H1 (cell line): ENCODE data around the gene ZNF280C. TPM values are rescaled to one million over a fixed set of nuclear protein-coding genes. Genes with fewer than 3 reads are reported as not detected.

Experiments
- CHD1 ChIP-seq: IDR thresholded peaks from 2 replicates; pipeline ENCODE4 v1.6.1; 2012; ENCODE audit warnings: low read depth, low read length, improper control_type of control experiment
- HDAC6 ChIP-seq: IDR thresholded peaks from one replicate; pipeline ENCODE4 v1.7.1; 2012; ENCODE audit warnings: low read depth, mild to moderate bottlenecking, inconsistent platforms, low read length, moderate library complexity
- TBP ChIP-seq: IDR thresholded peaks from 2 replicates; pipeline ENCODE4 v1.6.1; 2011; ENCODE audit warnings: low read depth, low read length, improper control_type of control experiment
- YY1 ChIP-seq: IDR thresholded peaks from 2 replicates; pipeline ENCODE4 v1.6.1; 2011; ENCODE audit warnings: low read depth, mild to moderate bottlenecking, low read length
- polyA plus RNA-seq, 7 experiments: library from polyadenylated mRNA; depleted of rRNA in 3 of 7; stranded (reverse) in 5 of 7; unstranded in 2 of 7; fragments of >200 nt in 5 of 7; fragments of 200-250 nt in 2 of 7; gene quantifications; 1 replicate in 5 of 7; 2 replicates in 1 of 7; 4 replicates in 1 of 7; pipeline versions ENCODE4 v1.2.1 to v1.2.3, GENCODE V29; 2011 to 2013; ENCODE audit warnings: missing spikeins in 2 of 7, mixed read lengths in 2 of 7
- total RNA-seq: library from RNA; stranded (reverse); fragmentation: NEBNext Ultra II Directional; extraction: Animal tissue kit (Norgen Biotek cat#: 25700); gene quantifications from 2 replicates; pipeline ENCODE4 v1.2.1, GENCODE V29; 2021
- TF ChIP-seq, protein P1 (sequence below): fragments of 300-600 bp; sonication (generic); IDR thresholded peaks from 2 replicates; pipeline ENCODE4 v1.7.1; 2012; ENCODE audit warnings: low read length, moderate library complexity, mild to moderate bottlenecking, inconsistent platforms; ENCODE audit not compliant: insufficient replicate concordance

The ZNF280C gene
- total and polyA plus RNA-seq, 2 of the 8 experiments (the other 6 are each of a cell fraction or from before 2014, with no cell fraction given): 8.4 to 13.4 TPM

DNA sequence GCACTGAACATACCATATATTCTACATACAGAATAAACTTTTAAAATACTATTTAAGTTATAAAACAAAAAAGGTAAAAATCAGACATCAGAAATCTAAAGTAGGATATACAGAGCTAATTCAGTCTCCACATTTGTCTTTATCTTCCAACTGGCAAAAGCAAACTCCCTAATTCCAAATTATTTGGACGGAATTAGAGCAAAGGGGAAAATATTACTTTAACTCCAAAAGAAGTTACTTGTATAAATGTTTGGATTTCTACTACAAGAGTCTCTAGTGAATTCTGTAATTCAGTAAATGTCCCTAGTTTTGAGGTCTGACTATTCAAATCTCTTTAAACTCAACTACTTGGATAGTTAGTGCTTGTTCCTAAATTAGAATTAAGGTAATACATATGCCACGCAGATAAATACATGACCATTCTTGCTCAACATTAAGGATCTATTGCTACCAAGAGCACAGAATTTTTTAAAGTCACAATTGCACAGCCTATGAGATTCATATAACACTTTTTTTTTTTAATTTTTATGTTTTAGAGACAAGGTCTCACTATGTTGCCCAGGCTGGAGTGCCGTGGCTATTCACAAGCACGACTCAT lies 7.3 kb downstream of the ZNF280C start (continued):
- TF ChIP-seq, protein P1, sequence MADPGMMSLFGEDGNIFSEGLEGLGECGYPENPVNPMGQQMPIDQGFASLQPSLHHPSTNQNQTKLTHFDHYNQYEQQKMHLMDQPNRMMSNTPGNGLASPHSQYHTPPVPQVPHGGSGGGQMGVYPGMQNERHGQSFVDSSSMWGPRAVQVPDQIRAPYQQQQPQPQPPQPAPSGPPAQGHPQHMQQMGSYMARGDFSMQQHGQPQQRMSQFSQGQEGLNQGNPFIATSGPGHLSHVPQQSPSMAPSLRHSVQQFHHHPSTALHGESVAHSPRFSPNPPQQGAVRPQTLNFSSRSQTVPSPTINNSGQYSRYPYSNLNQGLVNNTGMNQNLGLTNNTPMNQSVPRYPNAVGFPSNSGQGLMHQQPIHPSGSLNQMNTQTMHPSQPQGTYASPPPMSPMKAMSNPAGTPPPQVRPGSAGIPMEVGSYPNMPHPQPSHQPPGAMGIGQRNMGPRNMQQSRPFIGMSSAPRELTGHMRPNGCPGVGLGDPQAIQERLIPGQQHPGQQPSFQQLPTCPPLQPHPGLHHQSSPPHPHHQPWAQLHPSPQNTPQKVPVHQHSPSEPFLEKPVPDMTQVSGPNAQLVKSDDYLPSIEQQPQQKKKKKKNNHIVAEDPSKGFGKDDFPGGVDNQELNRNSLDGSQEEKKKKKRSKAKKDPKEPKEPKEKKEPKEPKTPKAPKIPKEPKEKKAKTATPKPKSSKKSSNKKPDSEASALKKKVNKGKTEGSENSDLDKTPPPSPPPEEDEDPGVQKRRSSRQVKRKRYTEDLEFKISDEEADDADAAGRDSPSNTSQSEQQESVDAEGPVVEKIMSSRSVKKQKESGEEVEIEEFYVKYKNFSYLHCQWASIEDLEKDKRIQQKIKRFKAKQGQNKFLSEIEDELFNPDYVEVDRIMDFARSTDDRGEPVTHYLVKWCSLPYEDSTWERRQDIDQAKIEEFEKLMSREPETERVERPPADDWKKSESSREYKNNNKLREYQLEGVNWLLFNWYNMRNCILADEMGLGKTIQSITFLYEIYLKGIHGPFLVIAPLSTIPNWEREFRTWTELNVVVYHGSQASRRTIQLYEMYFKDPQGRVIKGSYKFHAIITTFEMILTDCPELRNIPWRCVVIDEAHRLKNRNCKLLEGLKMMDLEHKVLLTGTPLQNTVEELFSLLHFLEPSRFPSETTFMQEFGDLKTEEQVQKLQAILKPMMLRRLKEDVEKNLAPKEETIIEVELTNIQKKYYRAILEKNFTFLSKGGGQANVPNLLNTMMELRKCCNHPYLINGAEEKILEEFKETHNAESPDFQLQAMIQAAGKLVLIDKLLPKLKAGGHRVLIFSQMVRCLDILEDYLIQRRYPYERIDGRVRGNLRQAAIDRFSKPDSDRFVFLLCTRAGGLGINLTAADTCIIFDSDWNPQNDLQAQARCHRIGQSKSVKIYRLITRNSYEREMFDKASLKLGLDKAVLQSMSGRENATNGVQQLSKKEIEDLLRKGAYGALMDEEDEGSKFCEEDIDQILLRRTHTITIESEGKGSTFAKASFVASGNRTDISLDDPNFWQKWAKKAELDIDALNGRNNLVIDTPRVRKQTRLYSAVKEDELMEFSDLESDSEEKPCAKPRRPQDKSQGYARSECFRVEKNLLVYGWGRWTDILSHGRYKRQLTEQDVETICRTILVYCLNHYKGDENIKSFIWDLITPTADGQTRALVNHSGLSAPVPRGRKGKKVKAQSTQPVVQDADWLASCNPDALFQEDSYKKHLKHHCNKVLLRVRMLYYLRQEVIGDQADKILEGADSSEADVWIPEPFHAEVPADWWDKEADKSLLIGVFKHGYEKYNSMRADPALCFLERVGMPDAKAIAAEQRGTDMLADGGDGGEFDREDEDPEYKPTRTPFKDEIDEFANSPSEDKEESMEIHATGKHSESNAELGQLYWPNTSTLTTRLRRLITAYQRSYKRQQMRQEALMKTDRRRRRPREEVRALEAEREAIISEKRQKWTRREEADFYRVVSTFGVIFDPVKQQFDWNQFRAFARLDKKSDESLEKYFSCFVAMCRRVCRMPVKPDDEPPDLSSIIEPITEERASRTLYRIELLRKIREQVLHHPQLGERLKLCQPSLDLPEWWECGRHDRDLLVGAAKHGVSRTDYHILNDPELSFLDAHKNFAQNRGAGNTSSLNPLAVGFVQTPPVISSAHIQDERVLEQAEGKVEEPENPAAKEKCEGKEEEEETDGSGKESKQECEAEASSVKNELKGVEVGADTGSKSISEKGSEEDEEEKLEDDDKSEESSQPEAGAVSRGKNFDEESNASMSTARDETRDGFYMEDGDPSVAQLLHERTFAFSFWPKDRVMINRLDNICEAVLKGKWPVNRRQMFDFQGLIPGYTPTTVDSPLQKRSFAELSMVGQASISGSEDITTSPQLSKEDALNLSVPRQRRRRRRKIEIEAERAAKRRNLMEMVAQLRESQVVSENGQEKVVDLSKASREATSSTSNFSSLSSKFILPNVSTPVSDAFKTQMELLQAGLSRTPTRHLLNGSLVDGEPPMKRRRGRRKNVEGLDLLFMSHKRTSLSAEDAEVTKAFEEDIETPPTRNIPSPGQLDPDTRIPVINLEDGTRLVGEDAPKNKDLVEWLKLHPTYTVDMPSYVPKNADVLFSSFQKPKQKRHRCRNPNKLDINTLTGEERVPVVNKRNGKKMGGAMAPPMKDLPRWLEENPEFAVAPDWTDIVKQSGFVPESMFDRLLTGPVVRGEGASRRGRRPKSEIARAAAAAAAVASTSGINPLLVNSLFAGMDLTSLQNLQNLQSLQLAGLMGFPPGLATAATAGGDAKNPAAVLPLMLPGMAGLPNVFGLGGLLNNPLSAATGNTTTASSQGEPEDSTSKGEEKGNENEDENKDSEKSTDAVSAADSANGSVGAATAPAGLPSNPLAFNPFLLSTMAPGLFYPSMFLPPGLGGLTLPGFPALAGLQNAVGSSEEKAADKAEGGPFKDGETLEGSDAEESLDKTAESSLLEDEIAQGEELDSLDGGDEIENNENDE: no peak
- no peak for TF ChIP-seq CHD1
- no peak for TF ChIP-seq YY1
- no peak for TF ChIP-seq TBP
- no peak for TF ChIP-seq HDAC6
